Peyer's patch (tissue), 4 donors: ENCODE data around the gene ZC3HAV1. TPM values are rescaled to one million over a fixed set of nuclear protein-coding genes. Genes with fewer than 3 reads are reported as not detected.

Experiments used
- DNase-seq, 3 donors: peaks; one replicate each; pipeline ENCODE4 v3.0.0-alpha.2; 2017 to 2019
- H3K27ac ChIP-seq, 4 donors: fragments of 200-600 bp; sonication (generic); one replicate each; pipeline ENCODE4 v1.5.1; 2016 to 2019
- H3K27me3 ChIP-seq, 2 donors: fragments of 200-600 bp; sonication (generic); one replicate each; pipeline ENCODE4 v1.5.1; 2019
- H3K36me3 ChIP-seq, 3 donors: fragments of 200-600 bp; sonication (generic); one replicate each; pipeline ENCODE4 v1.5.1; 2016 to 2019
- H3K4me1 ChIP-seq, 4 donors: fragments of 200-600 bp; sonication (generic); one replicate each; pipeline ENCODE4 v1.5.1; 2016 to 2019
- H3K4me3 ChIP-seq, 4 donors: fragments of 200-600 bp; sonication (generic); 1 replicate in 3 of 4; 2 replicates in 1 of 4; pipeline ENCODE4 v1.5.1; 2016 to 2019; ENCODE audit warnings: mild to moderate bottlenecking in 1 of 4
- H3K9me3 ChIP-seq, 4 donors: fragments of 200-600 bp; sonication (generic); one replicate each; pipeline ENCODE4 v1.5.1; 2016 to 2019; ENCODE audit warnings: mild to moderate bottlenecking in 1 of 4
- POLR2A ChIP-seq, 2 donors: fragments of 450-650 bp; IDR thresholded peaks; one replicate each; pipeline ENCODE4 v1.5.1; 2017; ENCODE audit warnings: antibody characterized with exemption in 2 of 2, mild to moderate bottlenecking in 2 of 2, moderate library complexity in 2 of 2
- total RNA-seq, 4 donors: library from RNA; depleted of rRNA; stranded (reverse); fragments of >200 nt; gene quantifications; one replicate each; pipeline ENCODE4 v1.1.0, GENCODE V29; 2016
- TF ChIP-seq, protein P1 (sequence below), 6 experiments: fragments of 450-650 bp in 4 of 6; fragments of 200-600 bp in 2 of 6; sonication (generic) in 1 of 6; IDR thresholded peaks; one replicate each; pipeline ENCODE4 v1.5.1; 2017 to 2019; ENCODE audit warnings: antibody characterized with exemption in 6 of 6, mild to moderate bottlenecking in 3 of 6, moderate library complexity in 1 of 6

The ZC3HAV1 gene
- total RNA-seq, 4 donors from 2014 or later = 23.5 to 42.1 (median 32.7) TPM

GRCh38 chr7:139124084-139124914, 14.8 kb upstream of the ZC3HAV1 start:
- TF ChIP-seq, protein P1, sequence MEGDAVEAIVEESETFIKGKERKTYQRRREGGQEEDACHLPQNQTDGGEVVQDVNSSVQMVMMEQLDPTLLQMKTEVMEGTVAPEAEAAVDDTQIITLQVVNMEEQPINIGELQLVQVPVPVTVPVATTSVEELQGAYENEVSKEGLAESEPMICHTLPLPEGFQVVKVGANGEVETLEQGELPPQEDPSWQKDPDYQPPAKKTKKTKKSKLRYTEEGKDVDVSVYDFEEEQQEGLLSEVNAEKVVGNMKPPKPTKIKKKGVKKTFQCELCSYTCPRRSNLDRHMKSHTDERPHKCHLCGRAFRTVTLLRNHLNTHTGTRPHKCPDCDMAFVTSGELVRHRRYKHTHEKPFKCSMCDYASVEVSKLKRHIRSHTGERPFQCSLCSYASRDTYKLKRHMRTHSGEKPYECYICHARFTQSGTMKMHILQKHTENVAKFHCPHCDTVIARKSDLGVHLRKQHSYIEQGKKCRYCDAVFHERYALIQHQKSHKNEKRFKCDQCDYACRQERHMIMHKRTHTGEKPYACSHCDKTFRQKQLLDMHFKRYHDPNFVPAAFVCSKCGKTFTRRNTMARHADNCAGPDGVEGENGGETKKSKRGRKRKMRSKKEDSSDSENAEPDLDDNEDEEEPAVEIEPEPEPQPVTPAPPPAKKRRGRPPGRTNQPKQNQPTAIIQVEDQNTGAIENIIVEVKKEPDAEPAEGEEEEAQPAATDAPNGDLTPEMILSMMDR (IDR thresholded peaks at IDR 0.05) = no peak
- no peak for TF ChIP-seq POLR2A (IDR thresholded peaks at IDR 0.05)
- DNase-seq = no peak
- Histone ChIP-seq H3K27ac (no peak overlapping the region), H3K9me3 (no peaks in the 10 kb centered on the region), H3K4me1 (peaks cover 0 to 6% (median 0%) of the 10 kb centered on the region in 4 donors), H3K36me3 (no peaks in the 10 kb centered on the region), H3K27me3 (no peaks in the 10 kb centered on the region), H3K4me3 (no peak overlapping the region)

DNA sequence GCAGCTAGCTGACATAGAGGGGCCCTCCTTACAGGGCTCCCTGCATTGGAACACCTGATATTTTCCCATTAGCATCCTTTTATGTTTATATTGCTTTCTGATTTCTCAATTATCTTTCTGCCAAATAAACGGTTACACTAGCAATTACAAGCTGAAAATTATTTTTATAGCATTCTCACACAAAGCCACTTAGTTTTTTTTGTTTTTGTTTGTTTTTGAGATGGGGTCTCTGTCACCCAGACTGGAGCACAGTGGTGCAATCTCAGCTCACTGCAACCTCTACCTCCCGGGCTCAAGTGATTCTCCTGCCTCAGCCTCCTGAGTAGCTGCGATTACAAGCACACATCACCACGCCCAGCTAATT, 9.9 kb upstream of the ZC3HAV1 start:
- no peaks in the 10 kb centered on the region for H3K27me3 ChIP-seq
- H3K4me3 ChIP-seq = peak overlapping the region in 1 of 4 donors; percentile 23
- DNase-seq = no peak
- TF ChIP-seq, protein P1 (IDR thresholded peaks at IDR 0.05) = no peak
- H3K9me3 ChIP-seq = no peaks in the 10 kb centered on the region
- peaks cover 0 to 15% (median 3%) of the 10 kb centered on the region in 4 donors for H3K4me1 ChIP-seq
- H3K36me3 ChIP-seq = no peaks in the 10 kb centered on the region
- peak overlapping the region in 3 of 4 donors; percentile 40 to 67 (median 45) for H3K27ac ChIP-seq

DNA sequence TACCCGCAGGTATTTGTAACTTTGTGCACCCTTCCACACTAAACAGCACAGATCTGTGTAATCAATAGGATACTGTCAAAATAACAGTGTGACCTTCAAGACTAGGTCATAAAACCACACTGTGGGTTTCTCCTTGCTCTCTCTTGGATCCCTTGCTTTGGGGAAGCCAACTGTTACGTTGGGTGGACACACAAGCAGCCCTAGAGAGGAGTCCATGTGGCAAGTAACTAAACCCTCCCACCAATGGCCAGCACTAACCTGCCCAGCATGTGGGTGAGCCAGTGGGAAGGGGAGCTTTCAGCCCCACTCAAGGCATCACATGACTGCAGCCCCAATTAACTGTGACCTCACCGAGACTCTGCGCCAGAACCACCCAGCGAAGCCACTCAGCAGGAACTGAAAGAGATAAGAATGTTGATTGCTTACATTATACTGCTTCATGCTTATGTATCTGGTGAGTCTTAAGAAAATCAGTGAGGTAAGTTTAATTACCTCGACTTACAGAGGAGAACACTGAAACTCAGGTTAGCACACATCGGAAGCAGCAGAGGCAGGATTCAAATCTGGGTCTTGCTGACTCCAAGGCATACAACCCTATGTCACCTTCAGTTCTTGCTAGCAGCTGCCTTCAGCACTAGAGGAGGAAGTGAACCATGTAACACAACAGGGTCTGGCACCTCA, 9.4 kb upstream of the ZC3HAV1 start:
- TF ChIP-seq, protein P1 (IDR thresholded peaks at IDR 0.05) = no peak
- TF ChIP-seq POLR2A (IDR thresholded peaks at IDR 0.05) = no peak

DNA sequence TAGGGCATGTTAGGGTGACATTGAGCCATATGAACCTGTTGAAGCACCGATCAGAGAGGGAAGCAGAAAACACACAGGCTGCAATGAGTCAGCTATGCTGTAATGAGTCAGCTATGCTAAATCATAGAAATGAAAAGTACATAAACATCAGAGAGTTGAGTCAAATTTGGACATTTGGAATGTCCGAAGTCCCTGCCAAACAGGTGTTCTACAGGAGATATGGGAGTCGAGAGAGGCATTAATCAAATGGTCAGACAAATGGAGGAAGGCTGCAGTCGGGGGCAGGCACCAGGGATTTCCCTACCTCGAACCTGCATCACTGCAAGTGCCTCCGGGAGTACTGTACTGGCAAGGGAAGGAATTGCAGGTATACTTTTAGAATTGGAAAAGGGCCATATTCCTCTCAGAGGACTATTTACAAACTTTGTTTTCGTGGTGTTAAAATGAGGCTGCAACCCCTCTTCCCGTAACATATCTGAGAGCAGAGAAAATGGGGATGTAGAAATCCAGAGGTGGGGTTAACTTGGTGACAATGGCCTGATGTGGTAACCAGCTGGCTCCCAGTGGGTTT, 8.8 kb upstream of the ZC3HAV1 start:
- no peak overlapping the region for H3K4me3 ChIP-seq
- H3K4me1 ChIP-seq = peaks cover 0 to 15% (median 3%) of the 10 kb centered on the region in 4 donors
- DNase-seq = no peak
- H3K9me3 ChIP-seq = no peaks in the 10 kb centered on the region
- H3K27ac ChIP-seq = peak overlapping the region in 3 of 4 donors; percentile 40 to 67 (median 45)
- no peak for TF ChIP-seq POLR2A (IDR thresholded peaks at IDR 0.05)
- TF ChIP-seq, protein P1 (IDR thresholded peaks at IDR 0.05) = no peak
- no peaks in the 10 kb centered on the region for H3K27me3 ChIP-seq
- H3K36me3 ChIP-seq = no peaks in the 10 kb centered on the region

More for the DNA sequence above, 9.4 kb upstream of the ZC3HAV1 start:
- peak overlapping the region in 1 of 4 donors; percentile 23 for H3K4me3 ChIP-seq
- peaks cover 0 to 15% (median 3%) of the 10 kb centered on the region in 4 donors for H3K4me1 ChIP-seq
- no peaks in the 10 kb centered on the region for H3K9me3 ChIP-seq
- no peaks in the 10 kb centered on the region for H3K27me3 ChIP-seq
- peak; percentile 63 to 83 (median 71) for DNase-seq
- H3K36me3 ChIP-seq = no peaks in the 10 kb centered on the region
- peak overlapping the region; percentile 19 to 67 (median 42) for H3K27ac ChIP-seq

DNA sequence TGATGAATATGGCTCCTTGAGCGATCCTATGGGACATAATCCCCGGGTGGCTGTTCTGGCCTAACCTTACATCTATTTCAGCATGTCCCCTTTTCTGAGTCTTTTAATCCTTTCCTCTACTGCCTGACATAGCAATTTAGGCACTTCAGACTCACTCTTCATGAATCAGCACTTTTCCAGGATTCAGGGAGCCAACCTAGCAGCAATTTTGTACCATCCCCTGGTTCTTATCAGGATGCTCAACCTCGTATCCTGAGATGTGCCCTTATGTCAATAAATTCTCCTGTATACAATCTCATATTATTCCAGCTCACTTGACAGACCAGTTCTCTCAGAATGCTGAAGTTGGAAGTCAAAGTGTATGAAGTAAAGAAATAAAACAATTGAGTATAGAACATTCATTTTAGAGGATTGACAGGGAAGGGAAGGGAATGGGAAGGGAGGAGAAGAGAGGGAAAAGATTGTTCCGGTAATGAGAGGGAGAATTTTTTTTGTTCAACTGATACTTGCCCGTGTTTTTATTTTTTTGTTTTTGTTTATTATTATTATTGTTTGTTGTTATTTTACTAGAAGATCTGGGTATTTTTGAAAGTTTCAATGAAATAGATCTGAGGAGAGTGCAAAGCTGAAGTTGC, 8.2 kb upstream of the ZC3HAV1 start:
- no peaks in the 10 kb centered on the region for H3K9me3 ChIP-seq
- no peak for DNase-seq
- H3K36me3 ChIP-seq = no peaks in the 10 kb centered on the region
- TF ChIP-seq POLR2A (IDR thresholded peaks at IDR 0.05) = no peak
- TF ChIP-seq, protein P1 (IDR thresholded peaks at IDR 0.05) = no peak
- peaks cover 0 to 15% (median 3%) of the 10 kb centered on the region in 4 donors for H3K4me1 ChIP-seq
- no peak overlapping the region for H3K4me3 ChIP-seq
- no peak overlapping the region for H3K27ac ChIP-seq
- no peaks in the 10 kb centered on the region for H3K27me3 ChIP-seq
